Measurements from ENCODE around the gene HIP1. TPM values are rescaled to one million over a fixed set of nuclear protein-coding genes. Genes with fewer than 3 reads are reported as not detected.

The HIP1 gene
- total and polyA plus RNA-seq, 2 of the 13 experiments (the other 11 are each of a cell fraction or from before 2014, with no cell fraction given), result 4.5 to 6.2 TPM

- peak; percentile 22; the same call in 1 of the 2 replicates for TF ChIP-seq RXRA (CRISPR knock-in tag; IDR thresholded peaks at IDR 0.05)
- TF ChIP-seq PRPF4 (IDR thresholded peaks at IDR 0.05; ENCODE audit: low read depth, low read length, poor library complexity, severe bottlenecking), result no peak
- TF ChIP-seq ZNF503 (CRISPR knock-in tag; IDR thresholded peaks at IDR 0.05), result no peak
- peak; percentile 37; the same call in 1 of the 2 replicates for TF ChIP-seq ZNF281 (CRISPR knock-in tag; IDR thresholded peaks at IDR 0.05; ENCODE audit: borderline replicate concordance)
- no peak; the same call in 1 of the 2 replicates for TF ChIP-seq SMAD3 (CRISPR knock-in tag; IDR thresholded peaks at IDR 0.05)
- no peak for TF ChIP-seq ZNF407 (CRISPR knock-in tag; IDR thresholded peaks at IDR 0.05; ENCODE audit: not compliant biosample characterization)
- TF ChIP-seq ZNF674 (CRISPR knock-in tag; IDR thresholded peaks at IDR 0.05; ENCODE audit: low read depth), result no peak
- no peak for TF ChIP-seq ZNF253 (CRISPR knock-in tag; IDR thresholded peaks at IDR 0.05; ENCODE audit: borderline replicate concordance)
- TF ChIP-seq ZNF660 (CRISPR knock-in tag; IDR thresholded peaks at IDR 0.05; ENCODE audit: borderline replicate concordance, low read depth), result no peak
- TF ChIP-seq CENPBD1 (CRISPR knock-in tag; IDR thresholded peaks at IDR 0.05; ENCODE audit: borderline replicate concordance, low read depth), result no peak
- TF ChIP-seq ZNF567 (CRISPR knock-in tag; IDR thresholded peaks at IDR 0.05; ENCODE audit: borderline replicate concordance), result 0 out of 2 replicates have a peak, but pooled peaks have one; percentile 28
- no peak for TF ChIP-seq GTF2F1 (IDR thresholded peaks at IDR 0.05; ENCODE audit: low read length)
- TF ChIP-seq ZNF350 (CRISPR knock-in tag; IDR thresholded peaks at IDR 0.05; ENCODE audit: borderline replicate concordance, low read depth), result no peak; the same call in 1 of the 2 replicates
Observed at GRCh38 chr7:75611557-75612178, 127.1 kb downstream of the HIP1 start (continued).

All from HepG2 (cell line).